Measurements from ENCODE around the gene ARFRP1. TPM values are rescaled to one million over a fixed set of nuclear protein-coding genes. Genes with fewer than 3 reads are reported as not detected.

ARFRP1 gene
- total RNA-seq, 1 experiment from 2014 or later, result 42.7 TPM

DNA sequence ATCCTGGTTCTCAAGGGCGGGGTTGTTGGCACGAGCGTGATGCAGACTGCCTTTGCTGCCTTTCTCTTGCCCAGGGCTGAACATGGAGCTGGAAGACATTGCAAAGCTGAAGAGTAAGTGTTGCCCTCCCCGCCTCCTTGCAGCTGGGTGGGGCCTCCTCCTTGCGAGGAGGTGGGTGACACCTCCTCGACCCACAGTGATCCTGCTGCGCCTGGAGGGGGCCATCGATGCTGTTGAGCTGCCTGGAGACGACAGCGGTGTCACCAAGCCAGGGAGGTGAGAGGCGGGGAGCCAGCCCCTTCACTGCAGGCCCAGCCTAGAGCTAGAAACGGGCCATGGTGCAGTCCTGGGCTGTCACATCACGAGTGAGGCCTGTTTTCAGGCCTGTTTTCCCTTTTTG, 29.7 kb downstream of the ARFRP1 start:
- no peaks in the 10 kb centered on the region for H3K9me3 ChIP-seq (ENCODE audit: control insufficient read depth, low read depth, low read length)
- H3K4me2 ChIP-seq (ENCODE audit: insufficient read depth, insufficient read length, low read length), result no peak overlapping the region
- no peak overlapping the region for H3K4me3 Mint-ChIP-seq
- DNase-seq, result no peak
- no peak overlapping the region for H2BK20ac ChIP-seq (ENCODE audit: low read depth, low read length, poor library complexity, severe bottlenecking)
- no peak overlapping the region for H4K8ac ChIP-seq (replicated peaks; ENCODE audit: insufficient read length, low read depth, low read length)
- WGBS (ENCODE audit: extremely low coverage, insufficient read length, low lambda C conversion rate), result no CpG with 5 or more reads among the region's 13 CpGs
- no peak overlapping the region for H2BK120ac ChIP-seq (ENCODE audit: low read depth, low read length, poor library complexity, severe bottlenecking)
- H3T11ph ChIP-seq (ENCODE audit: low read length), result no peak overlapping the region
- H3K9ac ChIP-seq (ENCODE audit: extremely low read depth, insufficient read length, low read length), result no peak overlapping the region
- H2BK15ac ChIP-seq (ENCODE audit: low read depth, low read length), result no peak overlapping the region
- H3K23me2 ChIP-seq (ENCODE audit: insufficient read length, low read depth, low read length, poor library complexity, severe bottlenecking), result no peaks in the 10 kb centered on the region
- TF ChIP-seq CTCF (conservative IDR thresholded peaks at IDR 0.05), result no peak
- no peaks in the 10 kb centered on the region for H3K79me2 ChIP-seq (ENCODE audit: insufficient read depth, low read length)
- no peaks in the 10 kb centered on the region for H3K4me1 ChIP-seq (ENCODE audit: insufficient read depth, low read length)
- H3K27me3 Mint-ChIP-seq (ENCODE audit: low read depth), result no peaks in the 10 kb centered on the region
- H3K27me3 ChIP-seq (ENCODE audit: insufficient read depth, low read length), result no peaks in the 10 kb centered on the region
- H2AFZ ChIP-seq (ENCODE audit: low read length), result no peak overlapping the region
- H2BK12ac ChIP-seq (ENCODE audit: insufficient read length, low read depth, low read length), result no peak overlapping the region
- H4K20me1 ChIP-seq (ENCODE audit: control insufficient read depth, insufficient read depth, insufficient read length), result no peaks in the 10 kb centered on the region
- no peak overlapping the region for H3K23ac ChIP-seq (ENCODE audit: insufficient read length, low read depth, low read length)
- no peaks in the 10 kb centered on the region for H3K79me1 ChIP-seq (ENCODE audit: insufficient read depth, low read depth, low read length, poor library complexity, severe bottlenecking)
- H3K27ac ChIP-seq (ENCODE audit: insufficient read length, low read depth, low read length), result no peak overlapping the region
- no peak overlapping the region for H3K4ac ChIP-seq (ENCODE audit: low read depth, low read length)
- no peak overlapping the region for H3K18ac ChIP-seq (ENCODE audit: insufficient read length, low read depth, low read length)
- no peaks in the 10 kb centered on the region; a peak in 1 of 5 replicates for H3K9me3 Mint-ChIP-seq
- no peaks in the 10 kb centered on the region for H3K4me1 Mint-ChIP-seq
- no peak overlapping the region for H2AK5ac ChIP-seq (ENCODE audit: insufficient read length, low read length)
- H3K36me3 Mint-ChIP-seq (ENCODE audit: insufficient read depth in 1 of 3, low read depth in 3 of 3), result peaks cover 14 to 31% (median 30%) of the 10 kb centered on the region in 3 experiments; a peak in 6 of 7 replicates
- no peak overlapping the region; the same call in 1 of the 2 replicates for H3K14ac ChIP-seq (ENCODE audit: insufficient read depth, low read length)
- H2BK5ac ChIP-seq (ENCODE audit: insufficient read length, low read length), result no peak overlapping the region
- H4K5ac ChIP-seq (ENCODE audit: insufficient read length, low read depth, low read length), result no peak overlapping the region
- no peak overlapping the region for H3K56ac ChIP-seq (ENCODE audit: insufficient read length, low read depth, low read length)
- no peak overlapping the region for H3K27ac Mint-ChIP-seq
- no peak overlapping the region for H4K91ac ChIP-seq (ENCODE audit: insufficient read length, low read depth, low read length)
